ENCODE results near the gene RTN4IP1.

Gene RTN4IP1

DNA sequence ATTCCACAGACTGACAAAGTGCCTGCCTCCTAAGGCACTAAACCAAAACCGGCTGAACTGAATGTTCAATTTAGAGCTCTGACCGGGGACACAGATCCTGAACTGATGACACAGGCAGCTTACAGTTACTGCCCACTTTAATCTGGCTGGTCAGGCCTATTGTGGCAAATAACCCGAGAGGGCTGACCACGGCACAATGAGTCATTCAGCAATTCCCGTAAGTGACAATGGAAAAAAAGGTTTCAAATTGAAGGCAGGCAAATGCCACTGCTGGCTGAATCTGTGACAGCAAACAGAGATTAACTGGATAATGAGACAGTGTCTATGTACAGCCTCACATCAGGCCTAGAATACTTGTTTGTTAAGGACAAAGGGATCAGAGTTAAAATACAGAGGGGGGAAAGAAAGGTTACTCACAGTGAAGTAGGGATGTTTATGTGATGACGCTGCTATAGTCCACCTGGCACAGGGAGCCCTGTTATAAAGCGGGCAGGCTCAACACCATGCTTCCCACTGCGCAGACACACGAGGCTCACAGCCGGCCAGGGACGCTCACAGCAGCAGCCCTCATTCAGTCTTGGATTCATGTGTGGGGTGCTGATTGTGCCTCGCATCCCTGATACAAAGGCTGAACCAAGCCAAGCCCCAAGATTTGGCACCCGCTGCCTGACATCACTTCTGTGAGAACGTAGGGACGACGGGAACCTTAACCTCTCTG is 54.4 kb downstream of the RTN4IP1 start:
- Histone ChIP-seq H4K8ac (ENCODE audit: low read depth, low read length) (no peak overlapping the region), H4K5ac (ENCODE audit: low read length) (no peak overlapping the region), H3K9ac (ENCODE audit: low read length) (no peak overlapping the region), H2BK120ac (ENCODE audit: low read depth, low read length) (no peak overlapping the region), H3K79me1 (ENCODE audit: low read length) (no peaks in the 10 kb centered on the region), H3K18ac (ENCODE audit: low read length) (no peak overlapping the region), H3K27me3 (ENCODE audit: insufficient read depth, low read length, poor library complexity) (no peaks in the 10 kb centered on the region), H3K4me2 (ENCODE audit: low read length) (no peak overlapping the region), H2BK15ac (replicated peaks; ENCODE audit: low read depth) (no peak overlapping the region), H2BK5ac (ENCODE audit: low read length) (no peak overlapping the region), H3K27ac (ENCODE audit: low read depth, low read length) (no peak overlapping the region), H3K4me1 (ENCODE audit: control insufficient read depth, low read depth, low read length) (no peaks in the 10 kb centered on the region), H3K79me2 (ENCODE audit: control insufficient read depth, insufficient read depth, low read length) (no peaks in the 10 kb centered on the region), H3K36me3 (ENCODE audit: control insufficient read depth, insufficient read depth, low read length) (no peaks in the 10 kb centered on the region), H3K23ac (ENCODE audit: low read length) (no peak overlapping the region), H3K4me3 (ENCODE audit: low read length) (no peak overlapping the region), H3K4ac (ENCODE audit: low read depth, low read length) (no peak overlapping the region), H3K56ac (ENCODE audit: low read length) (no peak overlapping the region), H2AK5ac (ENCODE audit: low read length) (no peak overlapping the region)
- peak; percentile 31 for DNase-seq
- no CpG with 5 or more reads among the region's 16 CpGs for WGBS (ENCODE audit: extremely low coverage, insufficient coverage, low lambda C conversion rate)

DNA sequence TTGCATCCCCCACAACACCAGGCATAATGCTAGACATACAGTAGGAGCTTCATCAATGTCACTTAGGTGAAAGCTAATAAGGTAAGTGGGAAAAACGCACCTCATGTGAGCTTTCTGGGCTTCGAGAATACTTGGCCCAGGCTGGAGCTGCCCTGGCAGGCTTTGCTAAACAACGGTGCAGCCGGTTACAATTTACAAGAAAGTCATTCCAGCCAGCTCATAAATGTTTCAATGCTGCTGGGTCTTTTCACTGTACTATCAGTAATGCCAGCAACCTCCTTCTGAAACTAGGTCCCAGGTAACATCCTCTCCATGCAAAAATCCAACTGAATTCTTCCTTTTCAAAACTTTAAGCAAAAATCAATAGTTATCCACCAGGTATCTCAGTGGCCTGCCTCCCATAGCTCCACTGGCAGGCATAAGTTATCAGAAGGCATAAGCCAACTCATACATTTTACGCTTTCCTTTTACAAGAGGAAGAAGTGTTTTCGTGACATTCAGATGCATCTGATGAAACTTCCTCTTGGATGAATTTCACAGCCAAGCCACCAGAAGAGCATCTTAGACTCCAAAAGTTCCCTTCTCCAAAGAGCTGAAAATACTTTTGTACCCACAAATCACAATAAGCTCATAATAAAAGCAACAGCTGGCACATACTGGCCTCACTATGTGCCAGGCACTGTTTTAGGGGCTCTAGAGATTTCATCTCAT is 56.3 kb downstream of the RTN4IP1 start:
- Histone ChIP-seq H3K56ac (ENCODE audit: low read length) (no peak overlapping the region), H3K9ac (ENCODE audit: low read length) (no peak overlapping the region), H3K4ac (ENCODE audit: low read depth, low read length) (no peak overlapping the region), H3K4me3 (ENCODE audit: low read length) (no peak overlapping the region), H3K36me3 (ENCODE audit: control insufficient read depth, insufficient read depth, low read length) (no peaks in the 10 kb centered on the region), H3K79me2 (ENCODE audit: control insufficient read depth, insufficient read depth, low read length) (no peaks in the 10 kb centered on the region), H3K4me1 (ENCODE audit: control insufficient read depth, low read depth, low read length) (no peaks in the 10 kb centered on the region), H3K27me3 (ENCODE audit: insufficient read depth, low read length, poor library complexity) (no peaks in the 10 kb centered on the region), H3K4me2 (ENCODE audit: low read length) (no peak overlapping the region), H3K18ac (ENCODE audit: low read length) (no peak overlapping the region), H4K5ac (ENCODE audit: low read length) (no peak overlapping the region), H2BK120ac (ENCODE audit: low read depth, low read length) (no peak overlapping the region), H3K27ac (ENCODE audit: low read depth, low read length) (no peak overlapping the region), H4K8ac (ENCODE audit: low read depth, low read length) (no peak overlapping the region), H2AK5ac (ENCODE audit: low read length) (no peak overlapping the region), H2BK15ac (replicated peaks; ENCODE audit: low read depth) (no peak overlapping the region), H3K79me1 (ENCODE audit: low read length) (no peaks in the 10 kb centered on the region), H3K23ac (ENCODE audit: low read length) (no peak overlapping the region), H2BK5ac (ENCODE audit: low read length) (no peak overlapping the region)
- no CpG with 5 or more reads among the region's 6 CpGs for WGBS (ENCODE audit: extremely low coverage, insufficient coverage, low lambda C conversion rate)
- DNase-seq: no peak

DNA sequence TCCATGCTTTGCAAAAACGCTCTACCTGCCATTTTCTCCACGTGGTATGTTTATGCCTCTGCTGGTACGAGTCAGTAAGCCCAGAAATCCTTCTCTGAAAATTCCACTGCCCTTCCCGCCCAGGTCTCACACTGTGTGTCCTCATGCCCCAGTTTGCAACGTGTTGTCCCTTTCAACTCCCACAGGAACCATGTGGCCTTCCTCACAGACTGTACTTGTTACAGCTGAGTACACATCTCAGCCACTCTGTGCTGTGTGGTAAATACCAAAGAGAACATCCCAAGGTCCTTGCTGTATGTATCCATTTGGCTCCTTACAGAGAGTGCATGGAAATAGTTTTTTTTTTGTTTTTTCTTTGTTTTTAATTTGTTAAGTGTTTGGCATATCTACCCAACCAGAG is 56.9 kb downstream of the RTN4IP1 start:
- WGBS (ENCODE audit: extremely low coverage, insufficient coverage, low lambda C conversion rate): no CpG with 5 or more reads among the region's 5 CpGs
- Histone ChIP-seq H3K36me3 (ENCODE audit: control insufficient read depth, insufficient read depth, low read length) (no peaks in the 10 kb centered on the region), H2BK5ac (ENCODE audit: low read length) (no peak overlapping the region), H3K27me3 (ENCODE audit: insufficient read depth, low read length, poor library complexity) (no peaks in the 10 kb centered on the region), H4K5ac (ENCODE audit: low read length) (no peak overlapping the region), H3K4ac (ENCODE audit: low read depth, low read length) (no peak overlapping the region), H3K4me2 (ENCODE audit: low read length) (no peak overlapping the region), H3K23ac (ENCODE audit: low read length) (no peak overlapping the region), H3K27ac (ENCODE audit: low read depth, low read length) (no peak overlapping the region), H4K8ac (ENCODE audit: low read depth, low read length) (no peak overlapping the region), H3K79me1 (ENCODE audit: low read length) (no peaks in the 10 kb centered on the region), H2BK120ac (ENCODE audit: low read depth, low read length) (no peak overlapping the region), H2BK15ac (replicated peaks; ENCODE audit: low read depth) (no peak overlapping the region), H3K4me3 (ENCODE audit: low read length) (no peak overlapping the region), H3K18ac (ENCODE audit: low read length) (no peak overlapping the region), H3K9ac (ENCODE audit: low read length) (no peak overlapping the region), H3K56ac (ENCODE audit: low read length) (no peak overlapping the region), H3K79me2 (ENCODE audit: control insufficient read depth, insufficient read depth, low read length) (no peaks in the 10 kb centered on the region), H3K4me1 (ENCODE audit: control insufficient read depth, low read depth, low read length) (no peaks in the 10 kb centered on the region), H2AK5ac (ENCODE audit: low read length) (no peak overlapping the region)
- DNase-seq: no peak

DNA sequence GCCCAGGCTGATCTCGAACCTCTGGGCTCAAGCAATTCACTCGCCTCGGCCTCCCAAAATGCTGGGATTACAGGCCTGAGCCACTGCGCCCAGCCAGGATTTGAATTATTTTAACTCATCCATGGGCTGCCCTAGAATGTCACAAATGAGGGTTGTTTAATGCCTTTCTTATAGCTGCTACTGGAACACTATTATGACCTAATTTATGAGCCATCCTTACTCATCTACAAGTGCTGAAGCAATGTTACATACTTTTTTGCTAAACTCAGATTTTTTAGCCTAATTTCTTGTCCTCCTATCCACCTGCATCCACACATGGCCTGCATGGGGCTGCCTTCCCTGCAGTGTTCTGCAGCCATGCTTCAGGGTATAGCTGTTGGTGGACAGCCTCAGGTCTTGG is 59.9 kb downstream of the RTN4IP1 start:
- no peak overlapping the region for H4K8ac ChIP-seq (ENCODE audit: low read depth, low read length)
- H3K18ac ChIP-seq (ENCODE audit: low read length): no peak overlapping the region
- H2AK5ac ChIP-seq (ENCODE audit: low read length): no peak overlapping the region
- no peak overlapping the region for H3K4me3 ChIP-seq (ENCODE audit: low read length)
- H3K4me2 ChIP-seq (ENCODE audit: low read length): no peak overlapping the region
- no peak overlapping the region for H3K27ac ChIP-seq (ENCODE audit: low read depth, low read length)
- H3K79me1 ChIP-seq (ENCODE audit: low read length): no peaks in the 10 kb centered on the region
- no peaks in the 10 kb centered on the region for H3K4me1 ChIP-seq (ENCODE audit: control insufficient read depth, low read depth, low read length)
- H4K5ac ChIP-seq (ENCODE audit: low read length): no peak overlapping the region
- H2BK15ac ChIP-seq (replicated peaks; ENCODE audit: low read depth): no peak overlapping the region
- no peak for DNase-seq
- no CpG with 5 or more reads among the region's 4 CpGs for WGBS (ENCODE audit: extremely low coverage, insufficient coverage, low lambda C conversion rate)
- H3K79me2 ChIP-seq (ENCODE audit: control insufficient read depth, insufficient read depth, low read length): no peaks in the 10 kb centered on the region
- no peak overlapping the region for H3K4ac ChIP-seq (ENCODE audit: low read depth, low read length)
- no peaks in the 10 kb centered on the region for H3K27me3 ChIP-seq (ENCODE audit: insufficient read depth, low read length, poor library complexity)
- H2BK120ac ChIP-seq (ENCODE audit: low read depth, low read length): no peak overlapping the region
- no peak overlapping the region for H3K56ac ChIP-seq (ENCODE audit: low read length)
- H3K9ac ChIP-seq (ENCODE audit: low read length): no peak overlapping the region
- no peak overlapping the region for H2BK5ac ChIP-seq (ENCODE audit: low read length)
- no peaks in the 10 kb centered on the region for H3K36me3 ChIP-seq (ENCODE audit: control insufficient read depth, insufficient read depth, low read length)
- no peak overlapping the region for H3K23ac ChIP-seq (ENCODE audit: low read length)

DNA sequence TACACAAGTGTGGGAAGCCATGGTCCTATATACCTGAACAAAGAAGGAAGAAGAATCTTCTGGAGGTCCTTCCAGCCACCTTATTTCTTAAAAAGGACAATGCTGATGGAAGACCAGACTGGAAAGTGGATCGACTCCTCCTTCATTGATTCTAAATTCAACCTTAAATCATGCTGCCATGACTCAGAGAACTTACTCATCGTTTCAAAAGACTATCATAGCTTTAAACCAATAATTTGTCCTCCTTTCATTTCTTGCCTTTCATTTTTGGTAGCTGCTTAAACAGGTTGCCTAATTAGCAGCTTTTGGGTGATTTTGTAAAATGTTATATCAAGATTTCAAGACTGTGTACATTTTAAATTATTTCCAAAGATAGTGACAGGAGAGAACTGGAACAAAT is 60.8 kb downstream of the RTN4IP1 start:
- Histone ChIP-seq H2BK15ac (replicated peaks; ENCODE audit: low read depth) (no peak overlapping the region), H3K4me1 (ENCODE audit: control insufficient read depth, low read depth, low read length) (no peaks in the 10 kb centered on the region), H3K9ac (ENCODE audit: low read length) (no peak overlapping the region), H3K23ac (ENCODE audit: low read length) (no peak overlapping the region), H2BK120ac (ENCODE audit: low read depth, low read length) (no peak overlapping the region), H4K5ac (ENCODE audit: low read length) (no peak overlapping the region), H3K4ac (ENCODE audit: low read depth, low read length) (no peak overlapping the region), H3K79me2 (ENCODE audit: control insufficient read depth, insufficient read depth, low read length) (no peaks in the 10 kb centered on the region), H4K8ac (ENCODE audit: low read depth, low read length) (no peak overlapping the region), H3K18ac (ENCODE audit: low read length) (no peak overlapping the region), H3K4me3 (ENCODE audit: low read length) (no peak overlapping the region), H3K36me3 (ENCODE audit: control insufficient read depth, insufficient read depth, low read length) (no peaks in the 10 kb centered on the region), H2BK5ac (ENCODE audit: low read length) (no peak overlapping the region), H3K4me2 (ENCODE audit: low read length) (no peak overlapping the region), H3K27me3 (ENCODE audit: insufficient read depth, low read length, poor library complexity) (no peaks in the 10 kb centered on the region), H3K27ac (ENCODE audit: low read depth, low read length) (no peak overlapping the region), H3K79me1 (ENCODE audit: low read length) (no peaks in the 10 kb centered on the region), H2AK5ac (ENCODE audit: low read length) (no peak overlapping the region), H3K56ac (ENCODE audit: low read length) (no peak overlapping the region)
- no CpG with 5 or more reads among the region's 2 CpGs for WGBS (ENCODE audit: extremely low coverage, insufficient coverage, low lambda C conversion rate)
- no peak for DNase-seq
